Measurements from ENCODE around the gene GABRG3. TPM values are rescaled to one million over a fixed set of nuclear protein-coding genes. Genes with fewer than 3 reads are reported as not detected.
A peak's percentile ranks its signal among the peaks of the same experiment; 100 is the strongest.

GABRG3 gene
- total and polyA plus RNA-seq, 11 donors, result not detected

DNA sequence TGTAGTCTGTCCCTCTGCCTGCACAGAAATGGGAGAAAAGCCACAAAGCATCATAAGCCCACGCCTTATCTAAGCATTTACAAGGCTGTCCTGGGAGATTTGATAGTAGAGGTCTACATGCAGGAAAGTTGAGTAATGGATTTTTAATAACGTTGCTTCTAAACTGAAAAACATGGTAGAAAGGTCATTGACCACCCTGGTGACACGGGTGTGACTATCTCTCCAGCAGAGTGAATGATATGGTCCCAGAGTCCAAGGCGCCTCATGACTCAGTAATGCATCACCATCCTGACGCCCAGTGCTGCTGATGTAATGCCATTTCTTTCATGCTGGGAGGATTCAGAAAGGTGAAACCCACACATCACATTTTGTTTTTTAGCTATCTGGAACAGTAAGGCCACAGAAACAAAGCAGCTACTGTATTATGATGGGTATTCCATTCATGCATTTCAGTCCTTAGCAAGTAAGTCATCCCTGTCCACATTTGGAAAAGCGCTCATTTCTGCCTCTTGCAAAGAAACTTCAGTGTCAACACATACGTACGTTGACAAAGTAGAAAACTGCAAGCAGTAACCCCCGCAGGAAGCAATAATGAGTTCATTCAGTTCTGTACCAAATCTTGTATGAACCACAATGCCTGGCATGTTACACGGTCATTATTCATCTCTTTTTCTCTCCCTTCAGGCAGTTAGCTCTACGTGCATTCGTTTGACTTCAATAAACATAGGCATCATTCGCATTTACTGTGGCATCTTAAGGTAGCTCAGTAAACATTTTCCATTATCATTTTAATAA lies 483.5 kb downstream of the GABRG3 start:
- ATAC-seq, result peak in 1 of 4 donors; percentile 30
- WGBS, 4 donors, result 61 to 68% (median 65%) methylated on average over 13 of the region's 13 CpGs
- H3K9me3 ChIP-seq, result no peaks in the 10 kb centered on the region

DNA sequence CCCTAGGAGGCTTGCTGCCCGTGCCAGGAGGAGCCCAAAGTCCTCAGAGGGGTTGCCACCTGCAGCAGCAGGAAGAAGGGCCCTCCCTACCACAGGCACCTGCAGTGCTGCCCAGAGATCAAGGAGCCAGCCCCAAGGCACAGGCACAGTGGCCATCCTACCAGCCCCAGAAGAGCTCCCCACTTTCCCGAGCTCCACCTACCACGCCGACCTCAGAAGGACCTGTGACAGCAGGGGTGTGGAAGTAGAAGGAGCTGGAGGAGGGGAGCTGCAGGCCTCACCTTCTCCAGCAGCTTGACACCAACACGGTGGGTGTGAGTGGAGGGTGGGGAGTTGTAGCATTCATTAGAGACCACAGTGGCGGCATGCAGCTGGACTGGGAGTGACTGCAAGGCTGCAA lies 485.8 kb downstream of the GABRG3 start:
- intact Hi-C loops (cut with DNase I), result no loop called here
- DNase-seq (no peak), ATAC-seq (no peak)
- Histone ChIP-seq H3K9me3 (no peaks in the 10 kb centered on the region), H3K4me1 (no peaks in the 10 kb centered on the region), H3K27me3 (no peaks in the 10 kb centered on the region), H3K27ac (no peak overlapping the region), H3K4me3 (no peak overlapping the region), H3K36me3 (no peaks in the 10 kb centered on the region)
- 62 to 70% (median 67%) methylated on average over 3 to 6 of the region's 6 CpGs for WGBS, 4 donors
- TF ChIP-seq POLR2A (IDR thresholded peaks at IDR 0.05), result no peak
- TF ChIP-seq, protein P1, sequence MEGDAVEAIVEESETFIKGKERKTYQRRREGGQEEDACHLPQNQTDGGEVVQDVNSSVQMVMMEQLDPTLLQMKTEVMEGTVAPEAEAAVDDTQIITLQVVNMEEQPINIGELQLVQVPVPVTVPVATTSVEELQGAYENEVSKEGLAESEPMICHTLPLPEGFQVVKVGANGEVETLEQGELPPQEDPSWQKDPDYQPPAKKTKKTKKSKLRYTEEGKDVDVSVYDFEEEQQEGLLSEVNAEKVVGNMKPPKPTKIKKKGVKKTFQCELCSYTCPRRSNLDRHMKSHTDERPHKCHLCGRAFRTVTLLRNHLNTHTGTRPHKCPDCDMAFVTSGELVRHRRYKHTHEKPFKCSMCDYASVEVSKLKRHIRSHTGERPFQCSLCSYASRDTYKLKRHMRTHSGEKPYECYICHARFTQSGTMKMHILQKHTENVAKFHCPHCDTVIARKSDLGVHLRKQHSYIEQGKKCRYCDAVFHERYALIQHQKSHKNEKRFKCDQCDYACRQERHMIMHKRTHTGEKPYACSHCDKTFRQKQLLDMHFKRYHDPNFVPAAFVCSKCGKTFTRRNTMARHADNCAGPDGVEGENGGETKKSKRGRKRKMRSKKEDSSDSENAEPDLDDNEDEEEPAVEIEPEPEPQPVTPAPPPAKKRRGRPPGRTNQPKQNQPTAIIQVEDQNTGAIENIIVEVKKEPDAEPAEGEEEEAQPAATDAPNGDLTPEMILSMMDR (IDR thresholded peaks at IDR 0.05), result no peak

More for the DNA sequence above, 483.5 kb downstream of the GABRG3 start:
- no peak for TF ChIP-seq POLR2A (IDR thresholded peaks at IDR 0.05)
- TF ChIP-seq, protein P1 (IDR thresholded peaks at IDR 0.05), result no peak
- intact Hi-C loops (cut with DNase I), result no loop called here
- no peak overlapping the region for H3K27ac ChIP-seq
- no peaks in the 10 kb centered on the region for H3K36me3 ChIP-seq
- no peak for DNase-seq
- no peaks in the 10 kb centered on the region for H3K27me3 ChIP-seq
- no peaks in the 10 kb centered on the region for H3K4me1 ChIP-seq
- H3K4me3 ChIP-seq, result no peak overlapping the region

DNA sequence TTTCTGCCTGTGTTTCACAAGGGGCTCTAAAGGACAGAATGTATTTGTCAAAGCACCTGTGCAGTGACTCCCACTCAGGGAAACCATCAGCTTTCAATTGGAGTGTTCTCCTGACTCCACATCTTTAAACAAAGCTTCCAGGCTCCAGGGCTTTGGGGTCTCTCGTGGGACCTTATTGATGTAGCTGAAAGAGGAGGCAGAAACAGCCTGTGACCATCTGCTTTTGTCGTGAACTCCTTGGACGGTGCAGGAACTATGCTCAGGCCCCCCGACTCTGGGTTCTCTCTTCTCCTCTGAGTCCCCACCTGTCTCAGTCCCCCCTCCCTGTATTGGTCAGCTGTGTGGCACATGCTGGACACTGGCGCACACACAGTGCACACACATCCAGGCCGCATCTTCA lies 486.8 kb downstream of the GABRG3 start:
- intact Hi-C loops (cut with DNase I), result no loop called here
- H3K36me3 ChIP-seq, result no peaks in the 10 kb centered on the region

DNA sequence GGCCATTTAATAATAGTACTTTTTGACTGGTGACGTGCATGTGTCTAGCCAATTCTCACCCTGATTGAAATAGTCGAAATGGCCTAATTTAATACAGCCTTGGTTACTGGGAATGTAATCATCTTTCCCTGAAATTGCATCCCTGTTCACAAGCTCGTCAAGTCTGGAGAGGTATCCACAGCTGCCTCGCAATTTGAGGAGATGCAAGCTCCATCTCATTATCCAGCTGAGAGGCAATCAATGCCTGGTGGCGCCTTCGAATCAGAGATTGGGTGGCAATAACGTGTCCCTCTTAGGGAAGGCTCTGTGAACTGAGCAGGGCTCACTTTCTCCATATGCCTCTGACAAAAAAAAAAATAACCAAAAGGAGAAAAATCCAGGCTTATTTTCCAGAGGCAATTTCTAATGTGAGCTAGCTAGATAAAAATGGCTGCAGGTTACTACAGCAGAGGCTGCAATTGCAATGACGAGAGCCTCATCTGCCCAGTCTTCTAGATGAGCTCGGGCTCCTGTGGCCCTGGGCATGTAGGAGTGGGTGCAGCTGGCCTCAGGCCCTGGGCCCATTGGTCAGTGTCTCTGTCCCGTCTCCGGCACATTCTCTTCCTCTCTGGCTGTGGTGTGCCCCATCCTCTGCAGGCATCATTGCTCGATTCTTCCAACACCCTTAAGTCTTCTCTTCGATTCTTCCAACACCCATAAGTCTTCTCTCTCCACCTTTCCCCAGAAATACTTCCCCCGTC lies 487.5 kb downstream of the GABRG3 start:
- Histone ChIP-seq H3K27ac (no peak overlapping the region), H3K9me3 (no peaks in the 10 kb centered on the region), H3K4me1 (no peaks in the 10 kb centered on the region), H3K4me3 (no peak overlapping the region), H3K27me3 (no peaks in the 10 kb centered on the region), H3K36me3 (no peaks in the 10 kb centered on the region)
- ATAC-seq (no peak), DNase-seq (no peak)
- TF ChIP-seq, protein P1 (IDR thresholded peaks at IDR 0.05), result no peak
- TF ChIP-seq POLR2A (IDR thresholded peaks at IDR 0.05), result no peak
- WGBS, 4 donors, result 83 to 86% (median 85%) methylated on average over 14 of the region's 14 CpGs
- intact Hi-C loops (cut with DNase I), result no loop called here

More for the DNA sequence above, 486.8 kb downstream of the GABRG3 start:
- H3K27me3 ChIP-seq, result no peaks in the 10 kb centered on the region
- no peak overlapping the region for H3K4me3 ChIP-seq
- no peak overlapping the region for H3K27ac ChIP-seq
- 75 to 87% (median 84%) methylated on average over 6 of the region's 6 CpGs for WGBS, 4 donors
- TF ChIP-seq POLR2A (IDR thresholded peaks at IDR 0.05), result no peak
- TF ChIP-seq, protein P1 (IDR thresholded peaks at IDR 0.05), result no peak
- H3K4me1 ChIP-seq, result no peaks in the 10 kb centered on the region
- H3K9me3 ChIP-seq, result no peaks in the 10 kb centered on the region
- DNase-seq, result no peak
- no peak for ATAC-seq

Data from heart left ventricle (tissue), 16 donors.